HepG2 (cell line): ENCODE data around the gene CACNB4. TPM values are rescaled to one million over a fixed set of nuclear protein-coding genes. Genes with fewer than 3 reads are reported as not detected.
A peak's percentile ranks its signal among the peaks of the same experiment; 100 is the strongest.

Experiments
- ATAC-seq: fragments of 200-7000 bp; cut with Tn5 transposase; 3 replicates; pipeline ENCODE4 v1.9.1; 2020; ENCODE audit warnings: mild to moderate bottlenecking, moderate library complexity
- BruUV-seq: library from RNA; stranded (reverse); fragments of 400-500 nt; replicated peaks from 2 replicates; lab custom pipeline; 2021; lab: Mats Ljungman, UMichigan
- CTCF ChIA-PET: fragments of 300-600 bp; formaldehyde crosslinking; extraction: SDS; loops from one replicate; lab custom pipeline; 2021; ENCODE audit warnings: low total read pairs, inconsistent platforms, low intra/inter-chr PET ratio; lab: Yijun Ruan, JAX
- POLR2A ChIA-PET: fragments of 350-600 bp; sonication (Branson Sonifier 250); formaldehyde crosslinking; loops from one replicate; lab custom pipeline; 2020; ENCODE audit warnings: antibody characterized with exemption, inconsistent platforms; lab: Yijun Ruan, JAX
- DNase-seq: peaks from one replicate; pipeline ENCODE4 v3.0.0-alpha.2; 2015; ENCODE audit warnings: low spot score
- FAIRE-seq: peaks from 3 replicates; lab custom pipeline; 2011; peaks lifted over from hg19 to GRCh38; lab: Jason Lieb, UNC
- H2AFZ ChIP-seq: one replicate; pipeline ENCODE4 v1.6.1; 2011; ENCODE audit warnings: low read length, inconsistent platforms
- H3K27ac ChIP-seq: fragments of 300-600 bp; 3 replicates; pipeline ENCODE4 v1.8.0; 2011; ENCODE audit warnings: mixed run types, mild to moderate bottlenecking, mixed read lengths, low read length, inconsistent platforms; ENCODE audit not compliant: insufficient read depth; ENCODE audit errors: extremely low read length
- H3K27me3 ChIP-seq, 2 experiments: fragments of 200-600 bp in 1 of 2; 2 replicates in 1 of 2; 3 replicates in 1 of 2; pipeline versions ENCODE4 v1.6.0 to v1.8.0; 2011; ENCODE audit warnings: low read length in 2 of 2, mild to moderate bottlenecking in 2 of 2, moderate library complexity in 2 of 2, inconsistent platforms in 1 of 2; ENCODE audit not compliant: insufficient read depth in 2 of 2, control insufficient read depth in 1 of 2
- H3K36me3 ChIP-seq, 2 experiments: fragments of 200-600 bp in 1 of 2; replicated peaks in 1 of 2; 2 replicates in 1 of 2; 3 replicates in 1 of 2; pipeline versions ENCODE4 v1.5.1 to v1.8.0; 2011; ENCODE audit warnings: low read length in 2 of 2, inconsistent platforms in 1 of 2; ENCODE audit not compliant: insufficient read depth in 2 of 2, control insufficient read depth in 1 of 2
- H3K4me1 ChIP-seq: 2 replicates; pipeline ENCODE4 v1.5.1; 2012; ENCODE audit warnings: low read length, inconsistent platforms; ENCODE audit not compliant: insufficient read depth
- H3K4me2 ChIP-seq: 2 replicates; pipeline ENCODE4 v1.6.0; 2011; ENCODE audit warnings: low read depth, low read length, inconsistent platforms
- H3K4me3 ChIP-seq, 3 experiments: fragments of 200-600 bp in 1 of 3; sonication (generic), shearing (Covaris generic) in 1 of 3; replicated peaks in 1 of 3; 2 replicates each; pipeline ENCODE4 v1.5.1; 2011 to 2016; ENCODE audit warnings: low read length in 3 of 3, inconsistent platforms in 2 of 3, low read depth in 2 of 3, mild to moderate bottlenecking in 2 of 3, control low read depth in 1 of 3, mixed read lengths in 1 of 3; ENCODE audit not compliant: insufficient read depth in 1 of 3
- H3K79me2 ChIP-seq: one replicate; pipeline ENCODE4 v1.6.1; 2011; ENCODE audit warnings: low read length, inconsistent platforms; ENCODE audit not compliant: insufficient read depth
- H3K9ac ChIP-seq: 2 replicates; pipeline ENCODE4 v1.6.0; 2011; ENCODE audit warnings: mild to moderate bottlenecking, low read depth, low read length, inconsistent platforms; ENCODE audit not compliant: insufficient read depth
- H3K9me3 ChIP-seq: 2 replicates; pipeline ENCODE4 v1.5.1; 2012; ENCODE audit warnings: mild to moderate bottlenecking, low read length
- H4K20me1 ChIP-seq: 2 replicates; pipeline ENCODE4 v1.6.0; 2011; ENCODE audit warnings: inconsistent platforms, mild to moderate bottlenecking, low read length, moderate library complexity; ENCODE audit not compliant: insufficient read depth
- CTCF ChIP-seq: sonication (generic); formaldehyde crosslinking; IDR thresholded peaks from 2 replicates; pipeline ENCODE4 v1.5.0; 2020; ENCODE audit warnings: mild to moderate bottlenecking, missing genetic modification reagents, moderate library complexity
- E2F1 ChIP-seq: sonication (generic); formaldehyde crosslinking; IDR thresholded peaks from 2 replicates; pipeline ENCODE4 v1.5.0; 2020; ENCODE audit warnings: missing genetic modification reagents
- PATZ1 ChIP-seq: sonication (generic); formaldehyde crosslinking; IDR thresholded peaks from 2 replicates; pipeline ENCODE4 v1.4.0; 2020; ENCODE audit warnings: missing genetic modification reagents
- STAG1 ChIP-seq: sonication (generic); formaldehyde crosslinking; IDR thresholded peaks from 2 replicates; pipeline ENCODE4 v1.4.0; 2020; ENCODE audit warnings: missing genetic modification reagents
- ZNF484 ChIP-seq: sonication (generic); formaldehyde crosslinking; IDR thresholded peaks from 2 replicates; pipeline ENCODE4 v1.5.1; 2020; ENCODE audit warnings: mild to moderate bottlenecking, low read depth, missing genetic modification reagents, borderline replicate concordance
- WGBS: methylation state at CpG from one replicate; pipeline ENCODE4 v1.1.6; 2017; ENCODE audit warnings: low lambda C conversion rate; 5-methylcytosine and 5-hydroxymethylcytosine counted together
- in situ Hi-C: cut with HindIII; loops from 2 replicates; pipeline ENCODE4 v1.10.0; 2017; ENCODE audit warnings: low pct_unique_long_range_greater_than_20kb; ENCODE audit not compliant: extremely low pct_ligation_motif_present
- intact Hi-C: fragments of 100-400 bp; cut with micrococcal nuclease; formaldehyde crosslinking; loops from one replicate; pipeline ENCODE4 v1.10.0; 2022; ENCODE audit not compliant: unreplicated experiment
- polyA plus RNA-seq, 8 experiments: library from polyadenylated mRNA; depleted of rRNA in 3 of 8; stranded (reverse) in 7 of 8; unstranded in 1 of 8; fragments of >200 nt; fragmentation: Illumina TruSeq in 4 of 8; extraction: Trizol in 4 of 8; gene quantifications; 2 replicates each; pipeline versions ENCODE4 v1.2.1 to v1.2.3, GENCODE V29; 2011 to 2016; ENCODE audit warnings: low read depth in 4 of 8, missing spikeins in 1 of 8, mixed read lengths in 1 of 8; ENCODE audit not compliant: insufficient read depth in 1 of 8
- total RNA-seq, 5 experiments: library from RNA; depleted of rRNA; stranded (reverse); fragments of >200 nt; fragmentation: Illumina TruSeq; extraction: Trizol; gene quantifications; 2 replicates each; pipeline ENCODE4 v1.2.3, GENCODE V29; 2016; ENCODE audit warnings: low read depth in 1 of 5

CACNB4 gene
- total and polyA plus RNA-seq, 2 of the 13 experiments (the other 11 are each of a cell fraction or from before 2014, with no cell fraction given), result 5.1 to 14.3 TPM

GRCh38 chr2:151953467-151953866 lies 145.4 kb downstream of the CACNB4 start (continued):
- no peak for TF ChIP-seq E2F1 (CRISPR knock-in tag)
- TF ChIP-seq ZNF484 (CRISPR knock-in tag), result no peak
- peak; percentile 29; the same call in 1 of the 2 replicates for TF ChIP-seq CTCF (CRISPR knock-in tag)
- TF ChIP-seq STAG1 (CRISPR knock-in tag), result peak; percentile 25

GRCh38 chr2:151952691-151953456 lies 146.0 kb downstream of the CACNB4 start:
- no peak overlapping the region for H3K4me2 ChIP-seq
- H3K9ac ChIP-seq, result no peak overlapping the region
- H3K27ac ChIP-seq, result no peak overlapping the region
- ChIA-PET POLR2A (no interaction called here), CTCF (no interaction called here)
- no peak overlapping the region for H3K4me3 ChIP-seq
- no peak overlapping the region for H2AFZ ChIP-seq
- peaks cover 0 to 1% of the 10 kb centered on the region in 2 experiments; a peak in 1 of 5 replicates for H3K36me3 ChIP-seq
- no peak for DNase-seq
- H3K4me1 ChIP-seq, result peaks cover 11% of the 10 kb centered on the region
- H3K9me3 ChIP-seq, result no peaks in the 10 kb centered on the region
- no peak for FAIRE-seq
- TF ChIP-seq PATZ1 (CRISPR knock-in tag), result no peak
- no peaks in the 10 kb centered on the region for H4K20me1 ChIP-seq
- intact Hi-C loops, result no loop called here
- no peaks in the 10 kb centered on the region for H3K27me3 ChIP-seq
- BruUV-seq, result no TSS peak
- H3K79me2 ChIP-seq, result no peaks in the 10 kb centered on the region
- in situ Hi-C loops, result no loop called here
- 97% methylated on average over 14 of the region's 14 CpGs for WGBS
- ATAC-seq, result no peak; the same call in 2 of the 3 replicates
